Measurements from ENCODE around the gene ASB6.
"Not testable (repeated sequence)": the region's sequence is repeated elsewhere in the genome, so short reads cannot be mapped to it uniquely, and the experiment has no call there.

Gene ASB6

DNA sequence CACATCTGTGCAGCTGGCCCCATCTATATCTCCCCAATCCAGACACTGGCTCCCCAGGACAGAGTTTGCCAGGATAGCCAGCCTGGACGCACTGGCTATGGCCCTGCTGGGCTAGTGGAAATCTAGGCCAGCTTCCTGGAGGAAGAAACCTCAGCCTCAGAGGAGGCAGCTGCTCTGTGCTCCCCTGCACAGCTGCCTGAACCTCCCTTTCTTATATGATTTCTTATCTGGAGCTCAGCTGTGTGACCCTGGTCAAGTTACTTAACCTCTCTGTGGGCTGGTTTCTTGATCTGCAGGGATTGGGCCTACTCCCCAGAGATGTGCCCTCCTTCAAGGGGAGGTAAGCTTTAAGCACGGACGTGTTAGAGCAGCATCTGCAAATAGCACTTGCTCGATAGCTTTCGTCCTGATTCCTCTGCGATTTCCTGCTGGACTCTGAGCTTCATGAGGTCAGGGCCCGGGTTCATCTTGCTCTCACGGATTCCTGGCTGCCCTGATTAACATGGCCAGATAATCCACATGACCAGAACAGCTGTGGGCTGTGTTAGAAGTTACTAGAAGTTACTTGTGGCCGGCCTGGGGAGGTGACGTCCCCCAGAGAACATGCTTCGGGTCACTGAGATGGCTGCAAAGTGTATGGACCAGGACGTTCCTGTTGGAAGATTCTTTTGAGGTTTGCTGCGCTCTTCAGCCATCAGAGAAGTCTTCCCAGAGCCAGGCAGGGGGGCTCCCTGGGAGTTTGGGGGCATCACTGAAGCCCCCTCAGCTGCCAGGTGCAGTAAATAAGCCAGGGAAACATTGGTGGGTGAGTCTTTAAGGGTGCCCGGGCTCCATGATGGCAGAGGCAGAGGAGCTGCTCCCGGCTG, 35.6 kb downstream of the ASB6 start:
- DNase-seq (ENCODE audit: low read depth): no peak

DNA sequence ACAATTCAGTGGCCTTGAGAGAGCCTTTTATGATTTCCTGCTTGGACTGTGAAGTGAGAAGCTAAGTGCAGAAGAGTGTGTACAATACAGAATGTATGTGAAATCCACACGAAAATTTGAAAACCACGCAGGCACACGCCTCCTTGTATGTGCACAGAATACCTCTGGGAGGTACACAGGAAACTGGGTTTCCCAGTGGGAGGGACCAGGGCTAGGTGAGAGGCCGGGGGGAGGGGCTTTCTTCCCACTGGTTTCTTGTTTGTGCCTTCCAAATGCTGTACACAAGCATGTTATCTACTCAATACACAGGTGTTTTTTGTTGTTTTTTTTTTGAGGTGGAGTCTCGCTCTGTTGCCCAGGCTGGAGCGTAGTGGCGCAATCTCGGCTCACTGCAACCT, 37.2 kb downstream of the ASB6 start:
- DNase-seq (ENCODE audit: low read depth): no peak

DNA sequence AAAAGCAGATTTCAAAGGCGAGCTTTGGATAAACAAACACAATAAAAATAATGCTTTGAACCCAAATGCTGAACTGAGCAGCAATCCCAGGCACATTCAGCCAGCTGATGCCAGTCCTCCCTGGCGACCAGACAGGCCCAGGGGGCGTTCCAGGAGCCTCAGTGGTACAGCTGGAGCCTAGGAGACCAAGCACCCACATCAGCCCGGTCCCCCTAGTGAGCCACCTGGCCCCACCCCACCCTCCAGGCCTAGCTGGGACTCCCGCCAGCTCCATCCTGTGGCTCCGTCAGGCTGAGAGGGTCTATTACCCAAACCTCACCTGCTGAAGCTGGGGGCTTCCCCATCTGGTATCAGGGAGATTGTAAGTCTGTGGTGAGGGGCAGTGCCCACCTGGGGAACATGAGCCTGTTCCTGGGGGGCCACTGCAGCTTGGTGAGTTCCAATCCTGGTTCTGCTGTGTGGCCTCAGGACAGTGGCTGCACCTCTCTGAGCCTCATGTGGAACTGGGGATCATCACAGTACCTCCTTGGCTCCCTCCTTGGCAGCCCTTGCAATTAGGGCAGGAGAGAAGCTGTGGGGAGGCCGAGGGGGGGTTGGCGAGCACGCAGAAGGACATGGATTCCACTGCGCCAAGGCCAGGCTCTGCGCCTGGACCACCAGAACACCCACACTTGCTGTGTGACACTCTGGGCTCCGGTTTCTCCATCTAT, 37.7 kb downstream of the ASB6 start:
- DNase-seq (ENCODE audit: low read depth): no peak

DNA sequence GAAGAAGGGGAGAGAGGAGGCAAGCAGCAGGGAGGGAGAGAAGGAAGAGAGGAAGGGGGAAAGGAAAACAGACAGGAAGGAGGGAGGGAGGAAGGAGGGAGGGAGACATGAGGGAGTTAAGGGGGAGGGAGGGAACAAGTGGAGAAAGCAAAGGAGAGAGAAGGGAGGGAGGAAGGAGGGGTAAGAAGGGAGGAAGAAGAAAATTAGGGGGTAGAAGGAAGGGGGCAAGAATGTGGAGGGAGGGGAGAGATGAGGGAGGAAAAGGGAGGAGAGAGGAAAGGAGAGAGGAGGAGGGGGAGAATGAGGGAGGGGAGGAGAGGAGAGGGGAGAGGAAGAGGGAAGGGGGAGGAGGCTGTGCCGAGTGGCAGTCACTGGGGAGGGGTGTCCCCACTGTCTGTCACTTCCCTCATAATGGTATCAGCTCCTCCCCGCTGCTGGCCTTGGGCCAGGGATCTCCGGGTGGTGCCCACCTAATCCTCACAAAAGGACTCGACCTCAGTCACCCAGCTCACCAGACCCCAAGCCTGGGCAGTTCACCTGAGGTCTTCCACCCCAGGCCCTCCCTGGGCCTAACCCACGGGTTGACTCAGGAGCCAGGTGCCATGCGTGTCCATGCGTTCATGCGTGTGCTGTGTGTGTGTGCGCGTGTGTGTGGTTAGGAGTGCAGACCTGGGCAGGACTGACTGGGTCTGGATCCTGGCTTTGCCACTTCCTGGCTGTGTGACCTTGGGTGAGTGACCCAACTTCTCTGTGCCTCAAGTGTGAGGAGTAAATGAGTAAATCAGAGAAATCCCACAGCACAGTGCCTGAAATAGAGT, 39.1 kb downstream of the ASB6 start:
- DNase-seq (ENCODE audit: low read depth): peak; percentile 37

DNA sequence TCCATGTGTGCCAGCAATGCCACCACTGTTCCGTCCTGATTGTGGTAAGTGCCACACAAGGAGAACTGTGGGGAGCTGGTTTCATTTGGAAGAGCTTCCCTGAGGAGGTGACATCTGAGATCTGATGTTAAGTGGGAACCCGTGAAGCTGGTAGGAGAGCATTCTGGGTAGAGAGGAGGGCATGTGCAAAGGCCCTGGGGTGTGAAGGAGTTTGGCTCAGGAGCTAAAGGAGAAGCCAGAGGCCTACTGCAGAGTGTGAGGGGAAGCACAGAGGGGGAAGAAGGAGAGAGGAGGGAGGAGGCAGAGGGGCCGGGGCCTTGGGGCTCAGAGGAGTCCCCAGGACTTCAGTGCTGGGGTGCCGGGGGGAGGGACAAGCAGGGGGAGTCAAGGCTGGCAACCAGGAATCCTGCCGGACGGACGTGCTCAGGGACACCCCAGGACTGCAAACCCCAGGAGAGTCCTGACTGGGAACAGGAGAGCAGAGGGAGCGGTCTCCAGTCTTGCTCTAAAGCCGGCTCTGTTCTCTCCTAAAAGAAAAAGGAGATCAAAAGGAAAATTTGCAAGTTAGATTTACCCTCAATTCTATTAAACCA, 40.8 kb downstream of the ASB6 start:
- no peak for DNase-seq (ENCODE audit: low read depth)

DNA sequence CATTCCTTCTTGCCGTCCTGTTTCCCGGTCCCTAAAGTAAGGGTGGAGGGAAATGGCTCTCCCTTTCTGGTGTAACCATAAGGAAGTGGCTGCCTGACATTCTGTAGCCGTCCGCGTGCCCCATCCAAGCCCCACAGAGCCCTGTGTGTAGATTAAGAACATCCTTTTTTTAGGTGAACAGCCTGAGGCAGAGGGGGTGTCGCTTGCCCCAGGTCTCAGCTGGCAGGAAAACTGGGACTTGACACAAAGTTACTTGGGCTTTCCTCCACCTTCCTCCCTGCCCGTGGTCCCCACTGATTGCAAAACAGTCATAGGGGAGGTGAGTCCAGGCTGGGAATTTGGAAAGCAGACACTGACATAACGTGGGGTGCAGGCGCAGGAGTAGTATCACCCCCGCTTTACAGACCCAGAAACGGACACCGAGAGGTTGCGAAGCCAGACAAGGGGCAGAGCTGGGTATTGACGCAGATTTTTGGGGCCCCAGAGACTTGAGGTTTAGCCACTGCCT, 43.8 kb downstream of the ASB6 start:
- no peak for DNase-seq (ENCODE audit: low read depth)

DNA sequence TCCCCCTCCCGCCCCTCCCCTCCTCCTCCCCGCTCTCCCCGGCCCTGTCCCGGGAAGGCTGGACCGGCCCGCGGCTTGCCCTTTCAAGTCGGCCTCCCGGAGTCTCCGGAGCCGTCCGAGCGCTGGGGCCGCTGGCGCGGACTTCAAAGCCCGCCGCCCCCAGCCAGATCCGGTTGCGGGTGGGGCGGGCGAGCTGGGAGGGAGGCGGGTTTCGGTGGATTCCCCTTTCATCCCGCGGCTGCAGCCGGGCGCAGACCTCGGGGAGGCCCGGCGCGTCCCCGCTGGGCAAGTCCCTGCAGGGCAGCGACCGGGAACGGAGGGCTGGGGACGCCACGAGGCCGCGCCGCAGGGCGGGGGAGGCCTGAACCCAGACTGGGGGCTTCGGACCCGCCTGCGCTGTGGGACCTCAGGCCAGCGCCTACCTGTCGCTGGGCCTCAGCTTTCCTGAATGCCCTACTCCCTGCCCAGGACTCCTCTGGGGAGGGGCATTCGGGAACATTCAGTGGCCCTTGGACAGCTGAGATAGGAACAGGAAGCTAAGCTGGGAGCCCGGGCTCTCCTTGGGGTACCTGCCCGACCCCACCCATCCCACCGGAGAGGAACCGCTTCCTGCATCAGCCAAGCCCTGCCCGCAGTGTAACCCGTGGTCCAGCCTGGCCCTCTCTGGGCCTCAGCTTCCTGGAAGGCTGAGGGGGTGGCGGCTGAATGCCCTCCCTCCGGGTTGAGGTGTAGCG, 44.4 kb downstream of the ASB6 start:
- DNase-seq (ENCODE audit: low read depth): peak; percentile 32

DNA sequence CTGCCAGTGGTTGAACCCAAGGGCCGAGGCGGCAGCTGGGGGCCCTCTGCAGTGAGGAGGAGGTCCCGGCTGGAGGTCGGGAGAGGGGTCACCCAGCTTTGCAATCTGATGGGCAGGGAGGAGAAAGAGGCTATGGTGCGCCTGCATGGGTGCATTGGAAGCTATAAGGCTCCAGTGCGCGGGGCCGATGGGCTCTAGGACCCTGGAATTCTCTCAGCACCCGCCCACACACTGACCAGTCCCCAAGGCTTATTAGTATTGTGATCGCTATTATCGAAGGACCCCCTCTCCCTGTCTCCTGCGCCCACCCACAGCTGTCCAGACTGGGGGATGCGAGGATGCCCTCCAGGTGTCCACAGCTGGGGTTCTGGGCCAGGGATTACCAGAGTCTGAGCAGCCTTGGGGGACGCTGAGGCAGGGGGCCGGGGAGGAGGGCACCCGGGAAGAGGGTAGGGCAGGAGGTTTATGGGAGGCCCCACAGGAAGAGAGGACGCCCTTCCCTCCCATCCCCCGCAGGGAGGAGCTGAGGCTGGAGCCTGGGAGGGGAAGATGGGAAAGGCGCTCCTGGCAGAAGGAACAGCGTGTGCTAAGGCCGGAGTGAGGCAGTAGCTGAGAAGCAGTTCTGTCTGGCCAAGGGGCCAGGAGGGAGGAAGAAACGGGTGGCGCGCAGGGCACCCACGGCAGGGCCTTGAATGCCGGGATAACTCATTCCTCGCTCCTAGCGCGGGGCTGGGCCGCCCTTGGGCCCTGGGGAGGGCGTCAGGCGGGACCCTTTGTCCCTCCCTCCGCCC, 45.2 kb downstream of the ASB6 start:
- peak; percentile 52 for DNase-seq (ENCODE audit: low read depth)

DNA sequence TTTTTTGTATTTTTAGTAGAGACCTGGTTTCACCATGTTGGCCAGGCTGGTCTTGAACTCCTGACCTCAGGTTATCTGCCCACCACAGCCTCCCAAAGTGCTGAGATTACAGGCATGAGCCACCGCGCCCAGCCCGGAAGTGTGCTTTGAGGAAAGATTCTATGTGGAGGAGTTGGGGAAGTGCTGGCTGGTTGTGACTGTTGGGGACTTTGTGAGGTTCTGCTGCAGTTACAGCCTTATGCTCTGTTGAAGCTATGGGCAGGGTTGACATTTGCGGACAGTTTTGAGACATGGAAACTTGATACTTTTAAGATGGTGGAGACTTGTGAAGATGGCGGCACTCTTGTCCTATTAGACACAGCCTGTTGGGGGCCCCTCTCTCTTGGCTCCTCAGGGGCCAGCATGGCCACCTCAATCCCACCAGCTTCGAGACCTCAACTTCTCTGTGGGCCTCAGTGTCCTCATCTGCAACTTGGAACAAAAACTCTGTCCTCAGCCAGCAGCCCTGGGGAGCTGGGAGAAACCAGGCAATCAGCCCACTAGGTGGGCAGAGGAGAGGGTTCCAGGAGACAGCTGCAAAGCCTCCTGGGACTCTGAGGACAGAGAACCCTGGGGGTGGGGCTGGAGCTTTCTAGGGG, 45.9 kb downstream of the ASB6 start:
- peak; percentile 61 for DNase-seq (ENCODE audit: low read depth)

DNA sequence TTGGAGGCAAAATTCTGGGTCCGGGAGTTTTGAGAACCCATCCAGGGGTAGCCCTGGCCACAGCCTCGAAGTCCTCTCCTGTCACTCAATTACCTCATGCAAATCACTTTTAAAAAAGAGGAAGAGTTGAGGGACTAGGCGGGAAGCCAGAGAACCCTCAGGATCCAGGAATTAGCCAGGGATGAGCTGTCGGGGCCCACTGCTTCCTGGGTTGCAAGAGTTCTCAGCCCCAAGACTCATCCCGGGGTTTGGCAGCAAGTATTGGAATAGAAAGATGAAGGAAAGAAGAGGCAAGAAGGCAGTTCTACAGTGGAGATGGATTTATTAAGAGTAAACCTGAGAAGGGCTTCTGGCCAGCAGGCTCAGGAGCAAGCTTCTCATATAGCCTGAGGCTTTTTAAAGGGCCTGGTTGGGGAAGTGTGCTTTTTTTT, 46.6 kb downstream of the ASB6 start:
- DNase-seq (ENCODE audit: low read depth): no peak

DNA sequence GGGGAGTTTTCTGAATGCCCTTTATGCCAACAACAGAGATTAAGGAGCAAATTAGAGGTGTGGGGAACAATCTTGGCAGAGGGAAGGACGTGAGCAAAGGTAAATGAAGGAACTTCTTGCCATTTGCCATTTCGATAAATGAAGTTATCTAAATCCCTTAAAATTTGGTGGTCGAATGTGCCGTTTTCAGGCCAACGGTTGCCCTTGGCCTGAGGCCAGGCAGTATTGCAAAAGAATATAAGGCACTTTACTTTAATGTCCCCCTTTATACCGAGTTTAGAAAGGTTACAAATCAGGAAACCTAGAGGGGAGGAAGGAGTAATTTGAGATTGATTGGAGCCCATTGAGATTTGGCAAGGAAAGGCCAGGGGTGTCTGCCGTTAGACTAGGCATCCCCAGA, 47.3 kb downstream of the ASB6 start:
- no peak for DNase-seq (ENCODE audit: low read depth)

DNA sequence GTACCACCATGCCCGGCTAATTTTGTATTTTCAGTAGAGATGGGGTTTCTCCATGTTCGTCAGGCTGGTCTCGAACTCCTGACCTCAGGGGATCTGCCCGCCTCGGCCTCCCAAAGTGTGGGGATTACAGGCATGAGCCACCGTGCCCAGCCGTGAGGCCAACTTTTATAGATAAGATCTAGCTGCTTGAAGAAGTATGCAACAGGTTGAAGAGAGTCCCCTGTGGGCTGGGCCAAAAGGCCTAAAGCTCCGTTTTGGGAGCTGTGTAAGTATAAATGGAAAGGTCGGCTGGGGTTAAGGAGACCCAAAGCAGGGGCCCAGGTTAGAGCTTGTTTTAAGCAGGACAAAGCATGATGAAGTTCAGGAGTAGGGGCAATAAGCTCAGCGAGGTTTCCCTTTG, 49.2 kb downstream of the ASB6 start:
- not testable (repeated sequence) for DNase-seq (ENCODE audit: low read depth)

DNA sequence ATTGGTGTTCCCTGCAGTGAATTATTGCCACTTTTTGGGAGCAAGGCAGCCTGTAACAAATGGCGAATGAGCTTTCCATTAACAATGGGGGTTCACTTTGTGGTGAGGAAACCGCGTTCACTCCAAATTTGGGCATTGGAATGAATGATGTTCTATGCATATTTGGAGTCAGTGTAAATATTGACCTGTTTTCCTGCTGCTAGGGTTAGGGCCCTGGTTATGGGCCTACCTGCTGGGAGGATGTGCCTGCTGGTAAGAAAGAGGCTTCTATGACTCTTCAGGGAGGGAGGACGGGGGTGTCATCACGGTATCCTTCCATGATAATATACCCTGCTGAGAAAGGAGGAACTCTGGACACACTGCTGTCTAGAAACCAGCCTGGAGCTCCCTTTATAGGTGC, 50.0 kb downstream of the ASB6 start:
- DNase-seq (ENCODE audit: low read depth): no peak

DNA sequence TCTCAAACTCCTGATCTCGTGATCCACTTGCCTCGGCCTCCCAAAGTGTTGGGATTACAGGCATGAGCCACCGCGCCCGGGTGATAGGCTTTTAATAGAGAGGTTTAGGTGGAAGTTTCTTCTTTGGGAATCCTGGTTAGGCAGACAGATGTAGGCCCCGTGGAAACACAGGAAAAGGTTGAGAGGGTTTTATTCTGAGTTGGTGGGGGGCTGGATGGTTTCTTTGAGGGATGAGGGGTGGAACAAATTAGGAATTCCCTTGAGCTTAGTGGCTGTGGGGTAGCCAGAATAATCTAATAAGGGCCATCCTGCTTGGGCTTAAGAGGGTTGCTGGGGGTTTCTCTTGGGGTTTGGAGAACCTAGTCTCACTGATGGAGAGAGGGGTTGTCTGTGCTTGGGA, 51.5 kb downstream of the ASB6 start:
- DNase-seq (ENCODE audit: low read depth): no peak

DNA sequence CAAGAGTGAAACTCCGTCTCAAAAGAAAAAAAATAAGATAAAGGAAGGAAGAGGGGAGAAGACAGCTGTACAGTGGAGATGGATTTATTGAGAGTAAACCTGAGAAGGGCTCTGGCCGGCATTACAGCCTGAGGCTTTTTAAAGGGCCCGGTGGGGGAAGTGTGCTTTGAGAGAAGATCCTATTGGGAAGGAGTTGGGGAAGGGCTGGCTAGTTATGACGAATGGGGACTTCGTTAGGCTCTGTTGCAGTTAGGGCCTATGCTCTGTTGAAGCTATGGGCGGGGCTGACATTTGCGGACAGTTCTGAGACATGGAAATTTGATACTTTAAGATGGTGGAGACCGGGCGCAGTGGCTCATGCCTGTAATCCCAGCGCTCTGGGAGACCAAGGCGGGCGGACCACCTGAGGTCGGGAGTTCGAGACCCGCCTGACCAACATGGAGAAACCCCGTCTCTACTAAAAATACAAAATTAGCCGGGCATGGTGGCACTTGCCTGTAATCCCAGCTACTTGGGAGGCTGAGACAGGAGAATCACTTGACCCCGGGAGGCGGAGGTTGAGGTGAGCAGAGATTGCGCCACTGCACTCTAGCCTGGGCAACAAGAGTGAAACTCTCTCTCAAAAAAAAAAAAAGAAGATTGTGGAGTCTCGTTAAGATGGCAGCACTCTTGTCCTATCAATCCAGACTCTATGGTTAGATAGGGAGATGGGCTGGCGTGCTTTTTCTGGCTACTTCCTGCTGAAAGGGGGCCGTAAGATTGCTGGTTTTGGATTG, 54.3 kb downstream of the ASB6 start:
- DNase-seq (ENCODE audit: low read depth): no peak

DNA sequence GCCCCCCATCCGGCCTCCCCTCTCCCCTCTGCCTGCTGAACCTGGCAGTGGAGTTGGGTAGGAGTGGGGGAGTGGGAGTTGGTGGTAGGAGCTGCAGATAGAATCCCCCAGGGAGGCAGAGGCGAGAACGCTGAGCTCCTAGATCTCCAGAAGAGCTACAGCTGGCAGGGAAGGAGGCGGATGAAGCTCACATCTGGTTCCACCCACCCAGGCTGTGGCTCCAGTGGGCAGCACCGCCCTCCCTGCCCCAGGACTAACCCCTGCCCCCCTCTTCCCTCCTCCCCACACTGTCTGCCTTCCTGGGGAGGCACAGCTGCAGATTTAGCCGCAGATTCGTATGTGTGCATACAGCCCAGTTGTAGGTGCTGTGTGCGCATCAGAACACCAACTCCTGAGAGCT, 55.3 kb downstream of the ASB6 start:
- DNase-seq (ENCODE audit: low read depth): no peak

DNA sequence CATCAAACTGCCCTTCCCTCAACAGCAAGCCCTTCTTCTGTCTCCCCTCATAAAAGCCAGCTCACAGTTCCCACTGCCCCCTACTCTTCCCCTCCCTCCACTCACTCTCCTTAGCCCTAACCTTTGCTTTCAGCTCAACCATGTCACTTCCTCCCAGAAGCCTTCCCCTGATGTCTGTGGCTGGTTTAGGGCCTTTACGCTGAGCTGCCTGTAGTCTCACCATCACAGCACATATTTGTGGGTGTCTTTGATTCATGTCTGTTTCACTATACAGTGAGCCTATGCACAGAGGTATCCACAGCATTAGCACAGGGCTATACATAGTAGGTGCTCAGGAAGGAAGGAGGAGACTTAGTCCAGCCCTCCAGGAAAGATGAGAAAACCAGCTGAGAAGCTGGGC, 55.7 kb downstream of the ASB6 start:
- no peak for DNase-seq (ENCODE audit: low read depth)

DNA sequence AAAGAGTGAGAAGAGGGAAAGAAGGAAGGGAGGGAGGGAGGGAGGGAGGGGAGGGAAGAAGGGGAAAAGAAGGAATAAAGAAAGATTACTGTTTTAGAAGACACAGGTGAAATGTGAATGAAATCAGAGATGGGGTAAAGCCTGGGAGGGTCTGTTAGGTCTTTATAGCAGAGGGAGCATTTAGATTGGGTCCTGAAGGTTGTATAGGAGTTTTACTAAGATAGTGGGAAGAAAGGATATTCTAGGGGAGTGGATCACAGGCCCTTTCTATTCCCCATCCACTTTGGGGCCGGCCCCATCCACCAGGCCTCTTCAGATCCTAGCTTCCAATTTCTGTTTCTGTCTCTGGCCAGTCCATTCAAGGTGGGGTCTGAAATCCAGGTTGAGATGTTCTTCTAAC, 56.6 kb downstream of the ASB6 start:
- no peak for DNase-seq (ENCODE audit: low read depth)

Measured in CMK (cell line).